Skin epidermis (tissue), 12 donors: ENCODE data around the gene PRDX6.

Experiments
- H3K27ac ChIP-seq, 21 experiments: fragments of 200-600 bp; sonication (generic) in 11 of 21; one replicate each; pipeline ENCODE4 v1.5.0; 2020; ENCODE audit warnings: mild to moderate bottlenecking in 3 of 21, inconsistent platforms in 2 of 21, moderate library complexity in 2 of 21
- H3K4me3 ChIP-seq, 7 experiments: fragments of 200-600 bp; sonication (generic) in 2 of 7; one replicate each; pipeline ENCODE4 v1.5.0; 2020; ENCODE audit warnings: inconsistent platforms in 2 of 7, mild to moderate bottlenecking in 2 of 7, moderate library complexity in 1 of 7

The PRDX6 gene

DNA sequence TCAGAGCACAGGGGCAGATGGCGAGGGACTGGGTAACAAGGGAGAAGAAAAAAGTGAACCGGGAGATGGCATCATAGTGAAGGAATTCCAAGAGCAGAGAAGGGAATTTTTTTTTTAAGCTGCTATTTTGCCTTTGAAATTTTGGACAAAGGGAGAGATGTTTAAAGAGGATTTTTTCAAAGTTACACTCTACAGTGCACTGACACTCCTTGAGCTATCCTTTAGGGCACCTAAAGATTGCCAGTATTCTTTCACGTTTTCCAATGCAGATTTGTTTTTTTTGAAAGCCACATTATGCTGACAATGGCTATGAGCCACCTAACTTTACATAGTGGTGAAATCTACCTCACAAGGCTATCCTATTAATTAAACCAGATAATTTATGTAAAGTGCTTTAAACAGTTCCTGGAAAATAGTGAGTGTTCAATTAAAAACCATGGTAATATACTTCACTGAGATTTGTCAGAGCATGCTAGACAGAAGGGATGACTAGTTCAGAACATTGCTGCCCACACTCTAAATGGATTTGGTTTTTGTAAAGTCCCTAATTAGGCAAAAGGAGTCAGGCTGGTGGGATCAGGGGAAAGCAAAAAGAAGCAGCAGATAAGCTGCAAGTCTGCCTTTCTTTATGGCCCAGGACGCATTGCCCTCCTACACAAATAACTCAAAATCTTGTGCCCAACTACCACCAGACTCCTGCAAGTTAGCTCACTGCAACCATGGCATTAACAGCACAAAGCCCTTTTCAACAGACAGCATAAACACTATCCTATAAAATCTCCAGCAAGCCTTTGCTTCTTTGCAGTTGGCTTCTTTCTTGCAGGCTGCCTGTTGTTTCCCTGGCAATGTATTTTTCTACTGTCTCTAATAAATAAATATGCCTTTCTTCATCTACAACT is 53.9 kb downstream of the PRDX6 start:
- Histone ChIP-seq H3K27ac (peak overlapping the region in 1 of 21 experiments; percentile 65), H3K4me3 (no peak overlapping the region)

DNA sequence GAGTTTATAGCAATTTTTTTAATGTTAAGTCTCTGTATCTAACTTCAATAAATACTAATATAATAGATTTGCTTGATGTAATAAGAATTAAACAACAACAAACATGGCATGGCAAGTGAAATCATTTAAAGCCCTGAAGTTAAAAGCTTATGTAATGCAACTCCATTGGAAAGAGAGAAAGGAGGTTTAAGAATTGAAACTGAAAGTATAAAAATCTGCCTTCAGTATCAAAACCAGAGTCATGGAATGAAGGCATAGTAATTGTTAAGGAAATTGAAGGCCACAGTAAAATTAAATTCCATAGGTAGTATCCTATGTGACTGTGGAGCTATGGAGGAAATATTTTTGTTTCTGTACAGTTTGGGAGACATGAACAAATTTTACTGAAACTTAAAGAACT is 55.1 kb downstream of the PRDX6 start:
- no peak overlapping the region for H3K4me3 ChIP-seq

DNA sequence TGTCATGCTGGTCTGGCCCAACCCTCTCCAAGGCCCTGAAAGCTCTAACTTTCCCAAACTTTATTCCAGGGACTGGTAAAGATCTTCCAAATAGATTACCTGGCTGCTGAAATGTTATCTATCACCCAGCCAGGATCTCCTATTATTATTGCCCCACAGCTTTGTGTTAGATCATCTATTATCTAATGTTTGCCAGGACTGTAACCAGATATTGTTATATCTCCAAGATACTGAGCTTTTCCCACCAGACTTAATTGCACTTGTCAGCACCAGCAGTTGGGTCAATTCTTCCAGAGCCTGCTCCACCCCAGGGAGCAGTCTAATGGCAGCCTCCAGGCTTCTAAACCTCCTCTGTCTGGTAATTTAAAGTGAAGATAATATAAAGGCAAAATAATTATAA is 59.1 kb downstream of the PRDX6 start:
- no peak overlapping the region for H3K4me3 ChIP-seq

More for the DNA sequence above, 55.1 kb downstream of the PRDX6 start:
- peak overlapping the region in 4 of 21 experiments; percentile 2 to 65 (median 20) for H3K27ac ChIP-seq

More for the DNA sequence above, 59.1 kb downstream of the PRDX6 start:
- H3K27ac ChIP-seq = no peak overlapping the region
